ENCODE results near the gene HPCAL1. TPM values are rescaled to one million over a fixed set of nuclear protein-coding genes. Genes with fewer than 3 reads are reported as not detected.
A peak's percentile ranks its signal among the peaks of the same experiment; 100 is the strongest.
"Not testable (repeated sequence)": the region's sequence is repeated elsewhere in the genome, so short reads cannot be mapped to it uniquely, and the experiment has no call there.

HPCAL1 gene
- total and polyA plus RNA-seq, 2 donors (not counting 3 experiments of a cell fraction or from before 2014, with no cell fraction given): 56.5 to 77.4 TPM

DNA sequence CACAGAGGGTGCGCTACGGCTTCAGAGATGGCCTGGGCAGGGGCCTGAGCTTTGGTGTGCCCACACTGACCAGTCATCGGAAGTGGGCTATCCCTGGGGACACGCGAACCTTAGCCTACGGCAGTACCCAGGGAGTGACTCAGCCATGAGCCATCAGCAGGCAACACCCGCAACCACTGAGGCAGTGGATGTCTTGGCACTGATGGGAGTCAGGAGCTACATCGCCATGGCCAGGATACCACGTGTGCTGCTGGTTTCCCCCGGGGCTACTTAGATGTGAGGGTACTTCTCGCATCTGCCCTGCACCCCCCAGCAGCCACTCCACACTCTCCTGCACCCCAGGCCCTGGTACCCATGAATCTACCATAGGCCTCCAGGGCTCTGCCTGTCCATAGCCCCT lies 12.8 kb upstream of the HPCAL1 start:
- no peak overlapping the region for H3K4me2 ChIP-seq (ENCODE audit: insufficient read depth, low read length)
- no TSS peak for BruUV-seq (replicated peaks)
- DNase-seq (ENCODE audit: low read depth, low spot score) (no peak), FAIRE-seq (peak; percentile 52)
- peaks cover 15% of the 10 kb centered on the region for H3K4me1 ChIP-seq (ENCODE audit: control insufficient read depth, extremely low read depth, insufficient read depth, low read length)
- peak overlapping the region; percentile 29 for H2AFZ ChIP-seq (ENCODE audit: low read depth, low read length)
- no peaks in the 10 kb centered on the region for H3K27me3 ChIP-seq (ENCODE audit: control insufficient read depth in 2 of 2, insufficient read depth in 2 of 2, low read length in 2 of 2)
- CTCF ChIA-PET: interaction anchor here (1.2 kb wide), 1 partner anchor 8 kb away, joined by 4 read pairs; no protein-coding TSS in a partner anchor
- TF ChIP-seq POLR2AphosphoS5 (IDR thresholded peaks at IDR 0.05; ENCODE audit: insufficient read depth, low read depth, low read length) (peak; percentile 24), EZH2 (IDR thresholded peaks at IDR 0.05; ENCODE audit: borderline replicate concordance, low read depth, low read length, severe bottlenecking) (no peak)
- no peaks in the 10 kb centered on the region for H3K9me3 ChIP-seq (replicated peaks; ENCODE audit: control insufficient read depth, insufficient read depth, low read length)
- no peak overlapping the region for H3K9ac ChIP-seq (replicated peaks; ENCODE audit: extremely low read depth, insufficient read depth, low read length)
- no peak overlapping the region for H3K27ac ChIP-seq (ENCODE audit: insufficient read depth, low read depth, low read length)
- no peaks in the 10 kb centered on the region for H3K9me1 ChIP-seq (replicated peaks; ENCODE audit: control insufficient read depth, extremely low read depth, insufficient read depth, low read length)
- no peak overlapping the region for H3K4me3 ChIP-seq (replicated peaks in 1 of 3; ENCODE audit: insufficient read depth in 1 of 3, low read depth in 1 of 3, low read length in 3 of 3)
- dilution Hi-C loops (cut with MboI; ENCODE audit: extremely low pct_ligation_motif_present, low sequenced_read_pairs) (no loop called here), intact Hi-C loops (cut with micrococcal nuclease) (no loop called here)
- no peaks in the 10 kb centered on the region for H4K20me1 ChIP-seq (replicated peaks; ENCODE audit: control insufficient read depth, extremely low read depth, insufficient read depth, low read length)
- no peaks in the 10 kb centered on the region for H3K79me2 ChIP-seq (ENCODE audit: control insufficient read depth, insufficient read depth, low read length)
- POLR2A ChIA-PET: interaction anchor here (0.6 kb wide), 1 partner anchor 126 kb away, joined by 4 read pairs; no protein-coding TSS in a partner anchor
- no peaks in the 10 kb centered on the region for H3K36me3 ChIP-seq (ENCODE audit: control insufficient read depth in 2 of 2, extremely low read depth in 1 of 2, insufficient read depth in 2 of 2, low read length in 2 of 2)

GRCh38 chr2:10291376-10291775 lies 11.3 kb upstream of the HPCAL1 start:
- H3K4me2 ChIP-seq (ENCODE audit: insufficient read depth, low read length); FAIRE-seq; H3K79me2 ChIP-seq (ENCODE audit: control insufficient read depth, insufficient read depth, low read length); H4K20me1 ChIP-seq (replicated peaks; ENCODE audit: control insufficient read depth, extremely low read depth, insufficient read depth, low read length); BruUV-seq (replicated peaks); CTCF ChIA-PET; dilution Hi-C loops (cut with MboI; ENCODE audit: extremely low pct_ligation_motif_present, low sequenced_read_pairs); H3K27ac ChIP-seq (ENCODE audit: insufficient read depth, low read depth, low read length); DNase-seq (ENCODE audit: low read depth, low spot score); H3K9ac ChIP-seq (replicated peaks; ENCODE audit: extremely low read depth, insufficient read depth, low read length); H3K27me3 ChIP-seq (ENCODE audit: control insufficient read depth in 2 of 2, insufficient read depth in 2 of 2, low read length in 2 of 2); H3K4me1 ChIP-seq (ENCODE audit: control insufficient read depth, extremely low read depth, insufficient read depth, low read length); H3K9me1 ChIP-seq (replicated peaks; ENCODE audit: control insufficient read depth, extremely low read depth, insufficient read depth, low read length); H3K4me3 ChIP-seq (replicated peaks in 1 of 3; ENCODE audit: insufficient read depth in 1 of 3, low read depth in 1 of 3, low read length in 3 of 3); H3K36me3 ChIP-seq (ENCODE audit: control insufficient read depth in 2 of 2, extremely low read depth in 1 of 2, insufficient read depth in 2 of 2, low read length in 2 of 2); intact Hi-C loops (cut with micrococcal nuclease); POLR2A ChIA-PET; H3K9me3 ChIP-seq (replicated peaks; ENCODE audit: control insufficient read depth, insufficient read depth, low read length); H2AFZ ChIP-seq (ENCODE audit: low read depth, low read length): not testable (repeated sequence)

Measured in endothelial cell of umbilical vein (primary cell).